UCSD-AML1 (cell line): ENCODE data around the gene BBS9.

Source experiments
- DNase-seq: peaks from one replicate; lab custom pipeline; 2025; ENCODE audit not compliant: unreplicated experiment; lab: John Stamatoyannopoulos, UW

The BBS9 gene

DNA sequence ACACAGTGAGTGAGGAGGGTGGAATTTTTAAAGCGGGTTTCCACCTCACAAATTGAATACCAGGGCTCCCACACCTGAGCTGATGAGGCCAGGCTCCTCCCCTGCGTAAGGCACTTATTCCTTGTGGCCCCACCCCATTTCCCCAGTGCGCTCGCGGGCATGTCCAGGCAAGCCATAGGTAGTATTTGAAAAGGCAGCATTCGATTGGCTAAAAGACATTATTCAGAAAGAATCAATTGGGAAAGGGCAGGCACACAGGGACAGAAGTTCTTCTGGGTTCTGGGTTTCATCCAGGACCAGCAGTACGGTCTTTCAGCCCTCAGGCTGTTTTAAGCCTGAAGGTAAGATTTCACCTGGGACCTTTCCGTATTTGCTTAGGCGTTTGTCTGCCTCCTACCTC, 222.3 kb downstream of the BBS9 start:
- no peak for DNase-seq

DNA sequence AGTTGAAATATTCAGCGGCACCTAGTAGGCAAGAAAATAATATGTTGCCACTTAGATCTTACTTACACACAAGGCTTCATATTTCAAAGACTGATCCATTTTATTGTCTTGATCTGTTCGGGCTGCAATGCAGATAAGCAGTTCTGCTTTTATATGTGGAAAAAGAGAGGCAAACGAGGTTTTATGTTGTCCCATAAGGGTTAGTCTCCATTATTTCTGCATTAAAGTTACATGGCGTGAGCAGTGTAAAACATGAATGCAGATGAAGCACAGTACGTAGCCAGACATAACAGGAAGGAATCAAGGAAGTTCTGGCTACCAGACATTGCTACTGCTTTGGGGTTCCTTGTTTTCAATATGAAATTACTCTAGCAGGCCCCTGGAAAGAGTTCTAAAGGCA, 224.8 kb downstream of the BBS9 start:
- DNase-seq: no peak

DNA sequence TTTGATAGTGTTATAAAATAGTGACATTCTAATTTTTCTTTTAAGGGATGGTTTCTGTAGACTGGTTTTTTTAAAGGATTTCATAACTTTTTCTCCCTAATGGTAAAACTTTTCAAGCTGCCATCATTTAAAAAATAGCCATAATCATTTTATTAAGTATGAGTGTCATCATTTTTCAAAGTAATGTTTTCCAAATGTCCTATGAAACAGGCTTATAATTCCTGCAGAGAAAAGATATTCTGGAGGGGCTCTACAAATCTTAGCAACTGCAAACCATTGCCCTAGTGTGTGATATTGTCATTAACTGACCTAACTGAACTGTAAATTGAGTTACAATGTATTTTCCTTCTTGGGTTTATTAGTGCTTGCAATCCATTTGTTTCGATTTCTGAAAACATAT, 226.0 kb downstream of the BBS9 start:
- no peak for DNase-seq

DNA sequence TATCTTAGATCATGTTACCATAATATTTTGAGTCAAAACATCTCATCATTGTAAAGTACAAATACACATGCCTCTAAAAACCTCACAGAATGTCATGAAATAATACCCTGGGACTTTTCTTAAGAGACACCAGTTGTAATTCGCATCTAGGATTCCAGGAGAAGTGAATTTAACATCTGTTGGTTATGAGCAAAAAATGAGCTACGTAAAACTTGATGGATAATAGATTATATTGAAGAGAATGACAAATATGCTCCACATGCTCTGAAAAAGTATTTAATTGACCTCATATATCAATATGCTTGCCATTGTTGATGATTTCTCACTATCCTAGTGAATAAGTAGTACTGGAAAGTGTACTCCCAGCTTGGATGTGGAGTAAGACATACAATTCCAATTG, 227.0 kb downstream of the BBS9 start:
- no peak for DNase-seq

DNA sequence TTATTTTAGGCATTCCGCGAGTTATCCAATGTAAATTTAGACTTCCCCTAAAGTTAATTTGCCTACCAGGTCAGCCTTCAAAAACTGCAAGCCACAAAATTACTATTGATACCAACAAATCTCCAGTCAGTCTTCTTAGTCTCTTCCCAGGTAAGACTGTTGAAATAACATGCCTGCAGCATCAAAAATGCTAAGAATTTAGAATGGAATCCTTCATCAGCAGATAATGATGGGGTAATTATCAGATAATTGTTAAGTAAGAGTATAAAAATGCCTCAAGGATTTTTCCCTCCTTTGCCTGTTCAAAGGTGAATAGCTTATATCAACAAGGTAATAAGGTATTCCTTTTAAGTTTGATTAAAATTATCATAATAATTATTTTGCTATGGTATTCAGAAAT, 228.5 kb downstream of the BBS9 start:
- no peak for DNase-seq

DNA sequence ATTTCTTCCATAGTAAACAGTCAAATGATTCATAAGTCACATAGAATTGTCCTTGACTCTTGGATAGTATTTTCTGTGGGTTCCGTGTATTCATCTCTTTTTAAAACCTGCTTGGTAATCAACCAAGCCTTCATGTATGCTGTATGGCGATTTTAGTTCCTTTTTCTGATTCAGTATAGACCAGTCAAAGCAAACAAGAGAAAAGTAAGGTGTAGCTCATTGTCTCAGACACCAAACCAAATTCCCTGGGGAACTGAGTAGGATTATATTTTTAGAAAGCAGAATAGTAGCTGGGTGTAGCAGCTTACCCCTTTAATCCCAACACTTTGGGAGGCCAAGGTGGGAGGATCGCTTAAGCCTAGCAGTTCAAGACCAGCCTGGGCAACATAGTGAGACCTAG, 240.5 kb downstream of the BBS9 start:
- no peak for DNase-seq

DNA sequence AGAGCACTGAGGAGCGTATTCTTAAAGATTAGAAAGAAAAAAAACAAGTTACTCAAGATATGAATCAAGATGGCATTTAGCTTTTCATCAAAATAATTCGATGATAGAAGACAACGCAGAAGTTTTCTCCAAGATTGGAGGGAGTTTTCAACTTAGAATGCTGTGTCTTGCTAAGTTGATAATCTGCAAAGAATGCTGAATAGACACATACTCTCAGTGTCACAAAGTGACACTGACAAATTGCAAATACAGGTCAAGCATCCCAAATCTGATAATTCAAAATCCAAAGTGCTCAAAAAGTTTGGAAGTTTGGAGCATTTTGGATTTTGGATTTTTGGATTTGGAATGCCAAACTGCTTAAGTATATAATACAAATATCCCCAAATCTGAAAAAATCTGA, 243.8 kb downstream of the BBS9 start:
- no peak for DNase-seq

DNA sequence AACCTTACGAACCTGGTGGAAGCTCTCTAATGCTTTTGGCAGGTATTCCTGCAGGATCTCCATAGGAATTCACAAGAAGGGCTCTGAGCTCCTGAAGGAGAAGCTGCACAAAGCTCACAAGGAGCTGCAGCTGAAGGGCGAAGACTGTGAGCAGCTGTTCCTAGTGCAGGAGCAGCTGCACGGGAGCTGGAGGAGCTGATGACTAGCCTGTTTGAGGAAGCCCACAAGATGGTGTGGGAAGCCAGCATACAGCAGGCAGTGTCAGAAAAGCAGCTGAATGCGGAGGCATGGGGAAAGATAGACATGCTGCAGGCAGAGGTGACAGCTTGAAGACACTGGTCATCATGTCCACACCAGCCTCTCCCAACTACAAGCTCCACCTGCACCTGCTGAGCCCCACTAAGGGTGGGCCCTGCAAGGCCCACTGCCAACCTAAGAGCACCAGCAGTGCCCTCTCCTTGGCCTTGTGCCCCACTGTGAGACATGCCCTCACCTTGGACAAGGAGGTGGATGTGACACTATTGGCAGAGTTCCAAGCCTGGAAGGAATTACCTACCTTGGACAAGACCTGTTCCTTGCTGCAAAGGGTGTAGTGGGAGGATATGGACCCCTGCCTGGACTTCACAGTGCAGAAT, 250.6 kb downstream of the BBS9 start:
- no peak for DNase-seq

DNA sequence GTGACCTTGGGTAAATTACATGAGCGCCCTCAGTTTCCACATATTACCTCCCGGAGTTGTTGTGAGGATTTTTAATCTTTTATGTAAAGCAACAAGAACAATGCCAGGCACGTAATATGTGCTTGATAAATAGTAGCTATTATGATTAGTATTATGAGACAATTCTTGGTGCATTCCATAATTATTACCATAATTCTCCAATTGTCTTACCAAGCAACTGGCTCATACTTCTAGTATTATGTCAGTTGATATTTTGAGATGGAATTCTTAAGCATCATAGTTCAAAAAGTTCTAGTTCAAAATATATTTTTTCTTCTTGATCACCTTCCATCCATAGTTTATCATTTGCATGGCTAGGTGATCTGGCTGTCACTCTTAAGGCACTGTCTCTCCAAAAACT, 259.0 kb downstream of the BBS9 start:
- DNase-seq: no peak

DNA sequence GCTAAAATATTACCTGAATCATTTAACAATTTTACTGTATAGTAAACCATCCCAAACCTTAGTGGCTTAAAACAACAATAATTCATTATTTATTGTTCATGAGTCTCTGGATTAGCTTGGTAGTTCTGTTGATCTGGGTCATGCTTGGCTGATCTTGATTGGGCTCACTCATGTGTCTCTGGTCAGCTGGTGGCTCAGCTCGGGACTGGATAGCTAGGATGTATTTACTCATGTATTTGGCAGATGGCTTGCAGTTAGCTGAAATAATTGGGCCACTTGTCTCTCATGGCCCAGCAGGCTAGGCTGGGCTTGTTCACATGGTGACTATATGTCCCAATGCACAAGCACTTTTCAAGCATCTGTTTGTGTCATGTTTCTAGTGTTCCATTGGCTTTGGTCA, 262.8 kb downstream of the BBS9 start:
- DNase-seq: no peak

DNA sequence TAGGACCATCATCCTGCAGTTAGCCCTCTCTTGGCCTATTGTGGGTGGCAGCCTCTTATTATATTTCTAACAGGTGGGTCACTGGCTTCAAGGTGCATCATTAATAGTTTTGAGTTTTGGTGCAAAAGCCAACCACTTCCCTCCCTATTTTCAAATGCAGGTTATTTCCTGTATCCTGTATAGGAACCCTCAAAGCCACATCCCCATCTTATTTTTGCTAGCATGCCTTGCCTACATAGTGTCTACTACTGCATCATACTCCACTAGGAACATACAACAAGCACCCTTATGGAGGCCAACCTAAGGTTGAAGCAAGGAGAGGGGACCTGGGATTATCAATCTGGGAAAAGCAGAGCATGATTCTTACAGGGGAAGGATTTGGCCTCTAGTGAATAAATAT, 264.4 kb downstream of the BBS9 start:
- no peak for DNase-seq

DNA sequence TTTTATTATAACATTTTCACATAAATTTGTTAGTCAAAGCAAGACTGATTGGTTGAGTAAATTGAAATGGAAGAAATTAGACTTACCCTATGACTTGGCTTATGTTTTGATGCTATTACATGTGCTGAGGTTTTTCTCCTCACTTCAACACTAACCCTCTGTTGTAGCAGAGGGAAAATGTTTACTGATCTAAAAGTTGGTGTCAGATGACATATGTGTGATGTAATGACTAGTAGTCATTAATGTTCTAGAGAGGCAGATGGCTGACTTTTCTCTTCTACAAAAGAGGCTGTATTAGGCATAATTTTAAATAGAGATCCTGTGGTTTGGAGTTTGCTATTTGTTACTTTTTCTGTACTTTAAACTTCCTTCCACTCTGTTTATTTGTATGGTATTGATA, 266.0 kb downstream of the BBS9 start:
- no peak for DNase-seq

DNA sequence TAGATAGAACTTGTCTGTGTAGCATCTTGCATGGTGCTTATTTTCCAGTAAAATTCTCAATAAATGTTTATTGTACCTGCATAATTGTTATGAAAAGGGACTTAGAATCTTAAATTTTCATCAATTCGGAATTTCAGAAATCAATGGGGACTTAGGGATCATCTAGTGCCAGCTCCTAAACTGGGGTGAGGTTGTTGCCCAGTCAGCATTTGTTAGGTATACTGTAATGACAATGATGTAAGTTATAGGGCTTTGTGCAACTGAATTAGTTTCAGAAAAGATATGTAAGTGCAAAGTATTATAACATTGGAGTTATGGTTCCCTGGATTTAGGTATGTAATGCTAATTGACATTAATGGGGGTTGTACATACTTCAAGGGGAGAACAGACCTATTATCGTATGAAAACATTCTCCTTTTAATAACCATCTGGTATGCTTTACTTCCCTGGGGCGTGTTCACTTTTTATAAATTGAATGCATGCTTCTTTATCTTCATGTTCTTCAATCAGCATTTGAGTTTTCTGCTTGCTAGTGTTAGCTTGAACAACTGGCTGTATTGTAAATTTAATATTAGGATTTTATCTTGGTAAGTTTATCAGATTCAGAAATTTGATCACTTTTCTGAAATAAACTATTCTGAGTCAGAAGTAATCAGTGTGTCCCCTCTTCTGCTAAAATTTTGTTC, 270.3 kb downstream of the BBS9 start:
- no peak for DNase-seq

DNA sequence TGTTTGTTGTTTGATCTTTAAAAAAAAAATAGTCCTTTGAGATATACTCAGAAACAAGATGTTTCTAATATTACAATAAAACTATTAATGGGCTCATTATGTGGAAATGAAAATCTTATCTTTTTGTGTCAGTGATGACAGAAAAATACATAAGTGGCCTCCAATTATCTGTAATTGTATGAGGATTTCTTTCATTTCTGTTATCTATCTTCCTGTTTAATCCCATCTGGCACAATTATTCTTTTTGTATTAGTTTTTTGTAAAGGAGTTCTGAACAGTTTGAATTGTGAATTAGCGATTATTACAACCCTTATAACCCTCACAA, 270.8 kb downstream of the BBS9 start:
- no peak for DNase-seq

DNA sequence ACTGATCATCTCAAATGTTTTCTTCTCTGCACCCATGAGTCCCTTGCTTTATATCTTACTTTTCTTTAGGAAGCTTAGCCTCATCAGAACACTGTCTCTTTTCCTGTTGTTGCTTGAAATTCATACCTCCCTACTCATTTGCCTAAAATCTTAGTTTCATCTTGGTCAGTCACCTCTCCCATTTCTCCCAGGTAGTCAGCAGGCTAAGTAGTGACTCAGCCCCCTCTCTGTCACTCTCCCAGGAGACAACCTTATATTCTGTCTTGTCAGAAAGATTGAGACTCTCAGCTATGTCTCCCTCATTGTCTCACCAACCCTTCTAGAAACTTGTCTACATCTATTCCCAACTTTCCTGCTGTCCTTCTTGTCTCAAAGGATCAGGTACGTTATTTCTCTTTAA, 280.9 kb downstream of the BBS9 start:
- no peak for DNase-seq

DNA sequence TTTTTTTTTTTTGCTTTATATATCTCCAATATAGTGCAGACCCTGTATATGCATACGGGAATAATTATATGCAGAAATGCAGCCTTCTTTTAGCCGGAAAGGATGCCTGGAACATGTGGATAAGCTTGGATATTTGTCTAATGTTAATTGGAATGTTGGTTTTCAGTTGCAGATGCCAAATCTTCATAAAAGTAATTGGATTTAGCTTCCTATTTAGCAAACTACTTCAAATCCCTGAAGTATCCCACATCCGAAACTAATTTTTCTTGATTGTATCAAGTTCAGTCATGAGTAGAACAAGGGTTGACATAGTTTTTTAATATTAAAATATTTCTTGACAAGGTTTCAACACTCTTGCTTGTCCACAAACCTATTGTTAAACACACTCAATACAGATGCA, 281.7 kb downstream of the BBS9 start:
- DNase-seq: no peak

DNA sequence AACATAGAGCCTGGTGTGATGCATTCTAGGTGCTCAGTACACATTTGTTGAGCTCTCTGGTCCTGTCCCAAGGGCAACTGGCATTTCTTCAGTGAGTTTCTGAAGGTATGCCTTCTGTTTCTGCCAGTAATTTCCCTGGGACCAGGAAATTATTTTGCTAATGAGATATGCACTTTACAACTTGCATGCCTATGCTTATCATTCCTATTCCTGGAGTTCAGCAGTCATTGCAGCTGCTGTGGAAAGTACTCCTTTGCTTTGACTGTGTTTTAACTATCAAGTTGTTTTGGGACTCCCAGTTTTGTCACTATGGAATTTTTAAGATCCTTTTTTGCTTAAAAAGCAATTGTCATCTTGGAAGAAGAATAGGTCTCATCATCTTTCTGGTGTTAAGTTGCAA, 283.0 kb downstream of the BBS9 start:
- DNase-seq: no peak

DNA sequence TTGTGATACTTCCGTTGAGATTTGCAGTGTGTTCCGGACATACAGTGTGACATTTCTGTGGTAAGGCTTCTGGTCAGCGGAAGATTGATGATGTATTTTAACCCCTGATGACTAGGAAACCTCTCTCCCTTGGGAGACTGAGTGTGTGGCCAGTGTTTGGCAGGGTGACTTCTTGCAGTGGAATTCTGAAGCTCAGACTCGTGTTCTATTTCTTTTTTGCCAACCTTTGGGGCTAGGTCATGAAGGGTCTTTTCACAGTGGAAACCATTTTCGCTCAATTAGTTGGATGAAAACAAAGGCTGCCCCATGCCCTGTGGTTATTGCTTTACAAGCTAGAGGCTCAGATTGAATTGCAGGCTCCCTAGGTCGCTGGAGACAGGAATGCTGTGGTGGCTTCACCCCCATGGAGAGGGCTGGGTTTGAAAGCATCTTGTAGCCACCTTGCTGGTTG, 288.9 kb downstream of the BBS9 start:
- DNase-seq: no peak

DNA sequence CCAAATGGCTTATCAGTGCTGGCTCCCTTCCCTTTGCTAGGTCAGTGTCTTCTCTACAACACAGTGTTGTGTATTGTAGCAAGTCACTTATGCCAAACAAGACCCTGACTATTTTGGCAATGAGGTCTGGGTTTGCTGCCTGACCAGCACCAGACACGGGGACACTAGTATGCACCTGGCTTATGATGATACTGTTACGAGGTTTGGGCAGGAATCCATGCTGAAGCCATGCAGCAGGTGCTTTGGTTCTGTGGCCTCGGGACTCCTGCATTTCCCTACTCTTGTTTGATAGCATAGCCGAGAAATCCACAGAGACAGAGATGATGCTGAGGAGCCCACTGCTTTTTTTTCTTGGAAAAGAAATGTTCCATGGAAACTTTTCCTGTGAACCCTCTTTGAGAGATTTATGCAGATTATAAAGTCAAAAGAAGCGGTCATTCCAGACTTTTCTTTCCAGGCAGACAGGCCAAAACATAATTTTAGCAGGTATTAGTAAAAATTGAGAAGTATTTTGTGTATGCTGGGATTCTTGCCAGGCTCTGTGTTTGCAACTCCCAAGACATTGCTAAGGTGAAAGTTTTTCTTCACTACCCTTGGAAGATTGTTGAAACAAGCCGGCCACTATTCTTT, 291.1 kb downstream of the BBS9 start:
- DNase-seq: no peak

DNA sequence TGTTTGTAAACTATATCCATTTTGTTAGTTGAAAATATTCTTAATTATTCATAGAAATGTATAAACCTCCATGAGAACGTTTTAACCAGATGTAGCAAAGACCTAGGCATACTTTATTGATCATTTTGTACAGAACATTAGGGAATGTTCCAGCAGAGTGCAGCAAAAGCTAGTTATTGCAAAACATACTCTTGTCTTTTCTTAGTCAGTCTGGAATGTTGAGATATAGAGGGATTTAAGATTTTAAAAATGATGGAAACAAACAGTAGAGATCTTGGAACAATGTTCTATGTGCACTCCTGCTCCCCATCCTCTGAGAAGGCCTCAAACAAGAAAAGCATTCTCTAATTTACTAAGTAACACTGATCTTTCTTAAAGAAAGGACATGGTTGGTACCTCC, 292.1 kb downstream of the BBS9 start:
- DNase-seq: no peak

DNA sequence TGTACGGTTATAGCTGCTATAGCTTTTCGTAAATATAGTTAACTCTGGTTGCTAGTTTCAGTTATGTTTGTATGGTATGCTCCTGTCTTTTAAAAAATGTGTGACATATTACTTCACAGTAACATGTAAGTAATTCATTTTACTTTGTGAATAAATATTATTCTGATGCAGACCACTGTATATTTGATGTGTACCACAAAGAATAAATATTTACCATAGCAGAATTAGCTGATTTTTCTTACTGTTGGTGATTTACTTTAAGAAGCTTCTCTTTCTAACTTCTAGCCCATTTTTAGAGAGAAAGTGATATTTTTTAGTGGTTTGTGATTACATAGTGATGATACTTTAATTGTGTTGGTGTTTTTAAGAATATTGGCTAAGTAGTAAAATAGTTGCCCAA, 292.8 kb downstream of the BBS9 start:
- no peak for DNase-seq

DNA sequence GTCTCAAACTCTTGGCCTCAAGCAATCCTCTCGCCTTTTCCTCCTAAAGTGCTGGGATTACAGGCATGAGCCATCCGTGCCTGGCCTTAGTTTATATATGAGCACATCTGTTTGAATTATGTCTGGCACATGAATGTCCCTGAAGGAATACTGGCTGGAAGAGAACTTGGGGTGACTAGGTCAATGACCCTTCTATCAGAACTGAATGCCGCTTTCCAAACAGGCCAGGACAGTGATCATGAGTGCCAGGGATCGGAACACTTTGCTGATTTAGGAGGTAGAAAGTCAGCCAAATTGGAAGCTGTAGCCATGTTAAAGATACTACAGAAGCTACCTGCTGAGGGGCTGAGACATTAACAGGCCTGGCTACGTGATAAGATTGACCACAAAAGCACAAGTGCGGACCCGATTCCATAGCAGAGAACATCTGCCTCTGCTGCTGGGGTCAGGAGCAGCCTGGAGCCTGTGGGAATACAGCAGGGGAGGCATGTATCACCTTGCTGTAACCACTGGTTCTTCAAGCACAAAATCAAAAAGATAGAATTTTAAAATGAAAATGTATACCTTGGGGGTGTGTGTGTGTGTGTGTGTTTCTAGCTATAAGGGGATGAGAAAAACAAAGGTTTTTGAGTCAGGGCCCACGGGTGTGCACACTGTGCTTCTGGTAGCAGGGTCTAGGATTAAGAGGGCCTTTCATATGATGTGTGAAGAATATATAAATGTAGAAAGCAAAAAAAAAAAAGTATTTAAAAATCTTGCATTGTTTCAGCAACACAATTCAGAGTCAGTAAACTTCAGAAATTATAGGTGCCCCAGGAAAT, 293.7 kb downstream of the BBS9 start:
- no peak for DNase-seq
